Right cardiac atrium (tissue), 5 donors: ENCODE data around the gene CCDC47. TPM values are rescaled to one million over a fixed set of nuclear protein-coding genes. Genes with fewer than 3 reads are reported as not detected.

ENCODE experiments used
- ATAC-seq, 2 donors: fragments of 200-7000 bp; cut with Tn5 transposase; one replicate each; pipeline versions ENCODE4 v1.8.0 to v1.9.1; 2020; ENCODE audit warnings: moderate library complexity in 2 of 2, mild to moderate bottlenecking in 1 of 2
- DNase-seq, 3 donors: peaks; one replicate each; pipeline ENCODE4 v3.0.0-alpha.2; 2020
- H3K27ac ChIP-seq: one replicate; pipeline ENCODE4 v1.5.1; 2013; ENCODE audit warnings: mild to moderate bottlenecking, low read length, control low read depth, moderate library complexity
- H3K27me3 ChIP-seq: one replicate; pipeline ENCODE4 v1.6.1; 2013; ENCODE audit not compliant: control insufficient read depth, insufficient read depth
- H3K4me1 ChIP-seq: one replicate; pipeline ENCODE4 v1.6.1; 2013; ENCODE audit warnings: low read length; ENCODE audit not compliant: control insufficient read depth, insufficient read depth
- H3K4me3 ChIP-seq: one replicate; pipeline ENCODE4 v1.5.1; 2013; ENCODE audit warnings: low read length, control low read depth
- H3K9me3 ChIP-seq: one replicate; pipeline ENCODE4 v1.6.1; 2013; ENCODE audit warnings: low read length; ENCODE audit not compliant: control insufficient read depth
- WGBS: extraction: QIAGEN DNeasy Blood & Tissue Kit; methylation state at CpG from one replicate; pipeline ENCODE4 v1.1.7; 2013; 5-methylcytosine and 5-hydroxymethylcytosine counted together
- intact Hi-C, 4 donors: fragments of 100-400 bp; cut with DNase I; formaldehyde crosslinking; loops; one replicate each; pipeline versions ENCODE4 v1.11.0 to v1.14.0; 2022 to 2023
- polyA plus RNA-seq: library from polyadenylated mRNA; stranded (reverse); fragments of 200-250 nt; gene quantifications from one replicate; pipeline ENCODE4 v1.2.3, GENCODE V29; 2013
- total RNA-seq, 4 donors: library from RNA; stranded (reverse); fragmentation: NEBNext Ultra II Directional; extraction: Animal tissue kit (Norgen Biotek cat#: 25700); gene quantifications; one replicate each; pipeline ENCODE4 v1.2.1, GENCODE V29; 2021
- donor health status: healthy with polysubstance abuse.
- donor health status: DM: no; HTN: yes; CAD: no.
- donor health status: DM: no; HTN: no; CAD: no.
- donor health status: DM: no; HTN: yes; CAD: no; lungs with severe emphysema.
- donor health status: DM: yes; HTN: yes; CAD: no.

CCDC47 gene
- total and polyA plus RNA-seq, 5 donors: 65.9 to 122 (median 99.5) TPM

DNA sequence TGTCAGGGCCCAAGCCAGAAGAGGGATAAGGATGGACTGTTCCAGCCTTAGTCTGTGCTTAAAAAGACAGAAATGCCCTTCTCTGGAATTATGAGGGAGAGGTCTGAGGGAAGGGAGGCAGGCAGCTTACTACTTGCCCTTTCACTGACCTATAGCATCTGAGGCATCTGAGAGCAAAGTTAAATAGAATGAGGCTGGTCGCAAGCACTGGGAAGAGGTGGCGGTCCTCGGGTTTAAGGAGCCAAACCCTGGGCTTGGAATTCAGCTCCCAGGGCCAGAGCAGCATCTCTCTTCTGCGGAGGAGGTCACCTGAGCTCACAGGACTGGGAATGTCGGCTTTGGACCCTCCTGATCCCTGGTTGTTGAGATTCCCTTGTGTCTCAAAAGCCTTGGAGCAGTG, 70.4 kb downstream of the CCDC47 start:
- Histone ChIP-seq H3K27ac (no peak overlapping the region), H3K4me1 (no peaks in the 10 kb centered on the region), H3K9me3 (no peaks in the 10 kb centered on the region), H3K27me3 (no peaks in the 10 kb centered on the region), H3K4me3 (no peak overlapping the region)
- whole genome bisulfite sequencing: 83% methylated on average over 5 of the region's 5 CpGs
- intact Hi-C loops: no loop called here
- no peak for DNase-seq
- ATAC-seq: no peak

DNA sequence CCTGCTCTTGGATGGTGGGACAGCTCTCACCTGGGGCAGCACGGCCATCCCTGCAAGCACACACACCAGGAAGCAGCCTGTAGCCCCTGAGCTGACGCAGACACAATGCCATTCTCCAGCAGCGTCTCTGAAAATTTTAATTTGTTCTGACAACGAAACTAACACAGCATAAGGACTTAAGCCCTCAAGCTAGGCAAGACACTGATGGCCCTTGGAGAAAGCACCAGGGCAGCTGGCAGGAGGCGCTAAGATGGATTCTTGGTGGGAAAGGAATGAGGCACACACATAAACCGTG, 70.7 kb downstream of the CCDC47 start:
- H3K4me3 ChIP-seq: no peak overlapping the region
- ATAC-seq (no peak), DNase-seq (no peak)
- H3K9me3 ChIP-seq: no peaks in the 10 kb centered on the region
- no peaks in the 10 kb centered on the region for H3K4me1 ChIP-seq
- intact Hi-C loops: no loop called here
- no peaks in the 10 kb centered on the region for H3K27me3 ChIP-seq
- 82% methylated on average over 6 of the region's 6 CpGs for WGBS
- H3K27ac ChIP-seq: no peak overlapping the region

DNA sequence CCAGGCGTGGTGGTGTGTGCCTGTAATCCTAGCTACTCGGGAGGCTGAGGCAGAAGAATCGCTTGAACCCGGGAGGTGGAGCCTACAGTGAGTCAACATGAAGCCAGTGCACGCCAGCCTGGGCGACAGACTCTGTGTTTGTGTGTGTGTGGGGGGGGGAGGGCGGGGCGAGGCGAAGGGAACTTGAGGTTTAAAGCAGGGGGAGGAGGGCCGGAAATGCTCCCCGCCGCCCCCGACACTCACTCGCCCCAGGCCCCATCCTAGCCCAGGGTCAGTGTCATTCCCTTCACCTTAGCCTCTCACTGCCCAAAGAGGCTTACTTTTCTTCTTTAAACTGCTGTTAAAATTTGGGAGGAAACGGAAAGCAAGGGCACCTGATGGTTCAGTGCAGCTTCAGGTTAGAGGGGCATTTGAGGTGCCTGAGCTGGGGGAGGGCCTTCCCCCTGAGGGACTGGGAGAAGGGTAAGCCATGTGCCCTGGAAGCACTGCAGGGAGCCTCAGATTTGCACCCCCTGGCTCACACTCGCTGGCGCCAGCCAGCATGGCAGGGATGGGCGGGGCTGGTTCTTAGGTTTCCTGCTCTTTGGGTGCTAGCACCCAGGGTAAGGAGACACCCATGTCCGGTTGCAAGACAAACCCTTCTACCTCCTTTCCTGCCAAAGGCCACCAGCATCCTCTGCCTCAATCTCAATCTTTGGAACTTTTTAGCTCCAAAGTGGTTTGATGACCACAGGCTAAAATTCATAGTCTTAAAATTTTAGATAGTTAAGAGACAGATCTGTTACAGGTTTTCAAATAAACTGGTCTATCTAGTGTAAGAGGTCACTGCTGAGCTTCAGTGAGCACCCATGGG, 71.3 kb downstream of the CCDC47 start:
- H3K27ac ChIP-seq: peak overlapping the region; percentile 40
- H3K4me3 ChIP-seq: no peak overlapping the region
- no peaks in the 10 kb centered on the region for H3K4me1 ChIP-seq
- peak in 2 of 3 donors; percentile 67 to 78 for DNase-seq
- ATAC-seq: no peak
- WGBS: 74% methylated on average over 19 of the region's 19 CpGs
- H3K27me3 ChIP-seq: no peaks in the 10 kb centered on the region
- no peaks in the 10 kb centered on the region for H3K9me3 ChIP-seq
- intact Hi-C loops: no loop called here

DNA sequence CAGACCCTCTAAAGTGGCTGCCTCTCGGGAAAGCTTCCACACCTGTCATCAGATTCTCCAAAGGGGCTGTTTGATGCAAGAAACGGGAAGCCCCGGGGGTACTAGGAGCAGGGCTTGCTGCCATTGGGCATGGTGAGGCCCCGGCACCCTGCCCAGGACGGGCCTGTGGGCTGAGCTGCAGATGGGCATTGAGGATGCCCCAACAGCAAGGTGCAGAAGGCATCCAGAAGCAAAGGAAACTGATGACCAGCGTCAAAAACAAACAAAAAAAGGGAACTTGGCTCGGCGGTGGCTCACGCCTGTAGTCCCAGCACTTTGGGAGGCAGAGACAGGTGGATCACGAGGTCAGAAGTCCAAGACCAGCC, 72.0 kb downstream of the CCDC47 start:
- intact Hi-C loops: no loop called here
- Histone ChIP-seq H3K4me3 (no peak overlapping the region), H3K4me1 (no peaks in the 10 kb centered on the region), H3K27ac (peak overlapping the region; percentile 39), H3K27me3 (no peaks in the 10 kb centered on the region), H3K9me3 (no peaks in the 10 kb centered on the region)
- ATAC-seq: no peak
- no peak for DNase-seq
- 62% methylated on average over 10 of the region's 10 CpGs for WGBS

DNA sequence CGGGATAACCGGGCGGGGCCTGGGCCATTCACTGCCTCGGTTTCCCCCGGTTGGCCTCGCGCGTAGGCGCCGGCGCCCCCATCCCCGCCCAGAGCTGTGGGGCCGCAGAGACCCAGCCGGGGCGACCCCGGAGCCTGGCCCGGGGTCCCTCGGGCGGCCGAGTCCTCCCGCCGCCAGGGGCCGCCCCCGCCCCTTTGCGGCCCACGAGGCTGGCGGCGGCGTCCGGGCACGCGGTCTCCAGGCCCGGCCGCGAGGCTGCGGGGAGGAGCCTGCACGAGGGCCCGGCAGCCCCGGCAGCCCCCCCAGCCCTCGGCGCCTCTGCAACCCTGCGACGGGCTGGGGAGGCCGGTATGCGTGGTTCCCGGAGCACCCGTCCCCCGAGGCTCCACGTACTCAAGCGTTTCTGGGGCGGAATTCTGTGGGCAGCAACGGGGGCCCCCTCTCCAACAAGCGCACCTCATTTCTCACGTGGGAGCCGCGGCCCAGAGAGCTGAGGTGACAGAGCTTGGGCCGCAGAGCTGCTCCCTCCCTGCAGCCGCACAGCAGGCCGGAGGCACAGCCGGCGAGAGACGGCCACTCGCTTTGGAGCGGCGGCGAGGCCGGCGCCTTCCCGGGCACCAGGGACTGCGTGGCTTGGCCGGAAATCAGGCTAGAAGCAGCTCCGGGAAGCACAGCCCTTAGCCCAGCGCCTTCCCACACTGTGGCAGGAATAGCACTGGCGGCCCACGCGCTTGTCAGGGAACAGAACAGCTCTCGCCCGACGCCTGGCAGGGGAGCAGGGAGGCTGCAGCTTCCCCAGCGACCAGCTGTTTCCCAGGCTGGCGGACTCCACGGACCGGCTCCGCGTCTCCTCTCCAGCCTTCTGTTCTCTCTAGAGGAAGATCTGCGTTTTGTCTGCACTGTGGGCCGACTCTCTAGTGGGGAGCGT, 72.6 kb downstream of the CCDC47 start:
- Histone ChIP-seq H3K27ac (peak overlapping the region; percentile 77), H3K9me3 (no peaks in the 10 kb centered on the region), H3K4me3 (peak overlapping the region; percentile 82), H3K27me3 (no peaks in the 10 kb centered on the region), H3K4me1 (no peaks in the 10 kb centered on the region)
- WGBS: 3% methylated on average over 88 of the region's 88 CpGs
- ATAC-seq: peak; percentile 68 to 73
- intact Hi-C loops: no loop called here
- peak; percentile 85 to 93 (median 93) for DNase-seq

DNA sequence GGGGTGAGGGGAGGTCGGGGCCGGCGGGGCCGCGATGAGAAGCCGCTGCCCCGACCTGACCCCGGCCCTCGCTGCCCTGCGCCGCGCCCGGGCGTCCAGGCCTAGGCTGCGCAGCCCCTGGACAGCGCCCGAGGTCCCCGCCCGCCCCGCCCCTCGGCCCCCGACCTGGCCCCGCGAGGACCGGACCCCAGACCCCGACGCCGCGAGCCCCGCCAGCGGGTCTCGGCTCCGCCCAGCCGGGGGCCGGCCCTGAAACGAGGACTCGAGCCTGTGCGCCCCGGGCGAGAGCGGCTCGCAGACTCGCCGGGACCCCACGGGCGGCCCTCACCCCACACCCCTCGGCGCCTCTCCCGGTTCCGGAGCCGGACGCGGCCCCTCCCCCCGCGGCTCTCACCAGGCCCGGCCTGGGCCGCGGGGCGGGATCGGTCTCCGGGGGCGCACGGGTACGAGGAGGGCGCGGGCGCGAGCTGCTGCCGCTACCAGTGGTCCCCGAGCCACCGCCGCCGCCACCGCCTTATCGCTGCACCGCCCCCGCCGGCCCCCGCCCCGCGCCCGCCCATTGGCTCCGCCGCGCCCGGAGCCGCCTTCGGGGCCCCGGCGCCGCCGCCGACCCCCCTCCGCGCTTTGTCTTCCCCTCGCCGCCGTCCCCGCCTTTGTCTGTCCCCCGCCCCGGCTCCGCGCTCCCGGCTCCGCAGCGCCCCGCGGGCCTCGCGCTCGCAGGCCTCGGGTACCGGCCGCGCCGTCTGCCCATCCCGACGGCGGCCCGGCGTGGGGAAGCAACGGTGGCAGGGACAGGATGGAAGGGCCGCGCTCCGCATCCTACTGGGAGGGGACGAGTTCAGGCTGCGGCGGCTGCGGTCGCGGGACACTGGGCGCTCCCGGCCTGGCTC, 73.5 kb downstream of the CCDC47 start, which contains the start of gene LIMD2:
LIMD2 (minus strand) TSS at position 488 of the 890 bp plus-strand sequence. CDS start 827 bp downstream, outside the sequence.
- DNase-seq: peak; percentile 77 to 91 (median 89)
- H3K4me1 ChIP-seq: no peaks in the 10 kb centered on the region
- peak; percentile 3 to 5 for ATAC-seq
- under 1% methylated on average over 133 of the region's 133 CpGs for WGBS
- H3K27me3 ChIP-seq: no peaks in the 10 kb centered on the region
- intact Hi-C loops: no loop called here
- peak within 1 kb of the TSS; percentile 77 for H3K27ac ChIP-seq
- H3K4me3 ChIP-seq: peak within 1 kb of the TSS; percentile 82
- H3K9me3 ChIP-seq: no peaks in the 10 kb centered on the region

DNA sequence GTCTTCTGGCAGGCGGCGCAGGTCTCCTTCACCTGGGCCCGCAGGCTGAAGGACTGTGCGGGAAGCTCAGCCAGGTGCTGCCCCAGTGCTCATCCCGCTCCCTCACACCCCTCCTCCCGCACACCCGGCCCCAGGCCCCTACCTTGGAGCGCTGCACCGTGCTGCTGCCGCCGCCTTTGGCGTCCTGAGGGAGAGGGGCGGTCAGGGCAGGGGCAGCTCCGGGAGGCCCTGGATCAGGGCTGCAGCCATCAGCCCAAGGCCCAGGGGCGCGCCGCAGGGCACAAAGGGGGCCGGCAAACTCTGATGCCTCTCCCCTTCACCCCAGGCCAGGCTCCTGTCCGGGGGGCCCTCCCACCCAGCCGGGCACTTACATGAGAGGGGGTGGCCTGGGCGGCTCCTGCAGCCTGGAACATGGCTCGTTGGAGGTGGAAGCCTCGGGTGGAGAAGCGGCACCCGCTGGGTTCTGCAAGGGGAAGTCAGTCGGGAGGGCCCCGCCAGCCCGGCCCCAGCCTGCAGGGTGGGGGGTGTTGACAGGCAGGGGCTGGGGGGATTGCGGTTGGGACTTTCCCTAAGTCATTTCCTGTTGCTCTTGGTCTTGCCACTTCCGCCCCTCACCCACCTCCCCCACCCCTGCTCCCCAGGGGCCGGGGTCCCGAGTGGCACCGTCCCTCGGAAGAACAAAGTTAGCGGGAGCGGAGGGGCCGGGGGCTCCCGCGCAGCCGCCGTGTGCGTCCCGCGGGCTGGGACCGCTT, 74.3 kb downstream of the CCDC47 start:
- H3K4me3 ChIP-seq: peak overlapping the region; percentile 82
- H3K27ac ChIP-seq: no peak overlapping the region
- peak; percentile 14 to 20 for ATAC-seq
- H3K27me3 ChIP-seq: no peaks in the 10 kb centered on the region
- peak; percentile 66 to 89 (median 85) for DNase-seq
- WGBS: 16% methylated on average over 45 of the region's 45 CpGs
- no peaks in the 10 kb centered on the region for H3K4me1 ChIP-seq
- intact Hi-C loops: no loop called here
- no peaks in the 10 kb centered on the region for H3K9me3 ChIP-seq

DNA sequence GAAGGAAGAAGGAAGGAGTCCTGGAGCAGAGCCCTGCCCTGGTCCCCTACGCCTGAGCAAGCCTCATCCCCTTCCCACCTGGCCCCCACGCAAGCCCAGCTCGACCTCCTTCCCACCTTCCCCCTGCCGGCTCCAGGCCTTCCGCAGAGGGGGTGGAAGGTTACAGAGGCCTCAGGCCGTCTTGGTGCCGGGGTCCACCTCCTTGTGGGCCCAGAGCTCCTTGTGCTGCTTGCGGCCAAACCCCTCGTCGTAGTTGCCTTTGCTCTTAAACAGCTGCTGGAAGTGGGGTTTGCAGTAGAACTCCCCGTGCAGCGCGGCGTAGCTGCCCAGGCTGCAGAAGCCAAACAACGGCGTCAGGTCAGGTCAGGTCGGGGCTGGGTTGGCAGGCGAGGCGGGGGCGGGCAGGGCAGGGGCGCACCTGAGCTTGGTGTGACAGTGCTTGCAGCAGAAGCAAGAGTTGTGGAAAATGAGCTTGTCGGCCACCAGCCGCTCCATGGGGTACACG, 75.0 kb downstream of the CCDC47 start:
- ATAC-seq (no peak), DNase-seq (peak in 2 of 3 donors; percentile 58 to 60)
- intact Hi-C loops: no loop called here
- Histone ChIP-seq H3K9me3 (no peaks in the 10 kb centered on the region), H3K27ac (no peak overlapping the region), H3K4me1 (no peaks in the 10 kb centered on the region), H3K4me3 (peak overlapping the region; percentile 82), H3K27me3 (no peaks in the 10 kb centered on the region)
- WGBS: 56% methylated on average over 24 of the region's 24 CpGs

DNA sequence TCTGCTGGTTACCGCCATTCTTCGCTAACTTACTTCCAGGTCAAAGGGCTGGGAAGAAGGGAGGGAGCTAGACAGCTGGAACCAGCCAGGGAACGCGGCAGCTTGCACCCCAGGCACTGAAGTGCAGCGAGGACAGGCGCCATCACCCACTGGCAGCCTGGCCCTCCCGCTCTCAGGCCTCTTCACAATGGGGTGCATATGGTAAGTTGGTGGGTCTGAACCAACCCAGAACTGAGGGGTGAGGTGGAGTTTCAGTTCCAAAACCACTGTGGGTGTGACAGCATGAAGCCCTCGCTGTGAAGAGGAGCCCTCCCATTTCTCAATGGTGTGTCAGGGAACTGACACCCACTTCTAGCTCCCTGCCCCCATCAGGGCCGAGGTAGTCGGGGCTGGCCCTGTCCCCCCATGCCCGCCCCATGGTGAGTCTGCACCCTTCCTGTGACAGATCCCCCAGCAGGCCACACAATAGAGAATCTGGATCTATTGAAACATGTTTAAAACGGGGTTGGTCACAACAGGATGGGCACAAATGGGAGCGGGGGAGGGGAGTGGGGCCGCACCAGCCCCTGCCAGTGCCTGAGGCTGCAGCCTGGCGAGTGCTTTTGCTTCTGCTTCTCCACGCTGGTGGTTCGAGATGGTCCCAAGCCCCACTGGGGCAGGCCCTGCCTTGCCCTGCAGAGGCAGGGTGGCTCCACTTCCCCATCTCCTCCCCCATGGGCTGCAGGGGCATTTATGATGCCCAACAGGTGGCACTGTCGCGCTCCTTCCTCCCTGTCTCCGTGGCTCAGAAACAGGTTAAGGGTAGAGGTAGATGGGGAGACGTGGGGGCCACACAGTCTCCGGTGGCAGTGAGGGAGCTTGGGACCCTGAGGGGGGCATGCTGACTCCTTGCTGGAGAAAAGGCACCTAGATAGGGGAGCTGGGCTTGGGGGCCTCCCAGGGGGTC, 75.8 kb downstream of the CCDC47 start:
- Histone ChIP-seq H3K27ac (no peak overlapping the region), H3K27me3 (no peaks in the 10 kb centered on the region), H3K4me3 (no peak overlapping the region), H3K9me3 (no peaks in the 10 kb centered on the region), H3K4me1 (no peaks in the 10 kb centered on the region)
- WGBS: 67% methylated on average over 22 of the region's 22 CpGs
- peak in 1 of 2 donors; percentile 5 for ATAC-seq
- DNase-seq: peak; percentile 51 to 87 (median 79)
- intact Hi-C loops: no loop called here
